Body of pancreas (tissue), 4 donors: ENCODE data around the gene CYFIP2.

Experiments used
- CTCF ChIP-seq, 7 experiments: fragments of 450-650 bp in 4 of 7; fragments of 200-600 bp in 3 of 7; sonication (generic) in 3 of 7; IDR thresholded peaks; one replicate each; pipeline ENCODE4 v1.5.1; 2016 to 2019; ENCODE audit warnings: antibody characterized with exemption in 7 of 7
- POLR2A ChIP-seq, 3 donors: fragments of 450-650 bp; IDR thresholded peaks; one replicate each; pipeline ENCODE4 v1.6.1; 2016; ENCODE audit warnings: antibody characterized with exemption in 3 of 3, mild to moderate bottlenecking in 2 of 3

GRCh38 chr5:157358871-157359270 is 92.9 kb downstream of the CYFIP2 start:
- TF ChIP-seq CTCF (IDR thresholded peaks at IDR 0.05) (no peak), POLR2A (IDR thresholded peaks at IDR 0.05) (no peak)
